Activated T-cell treated with anti-CD3 and anti-CD28 coated beads for 48 hours (primary cell): ENCODE results near the gene DYNC1H1.
"Not testable (repeated sequence)": the region's sequence is repeated elsewhere in the genome, so short reads cannot be mapped to it uniquely, and the experiment has no call there.

Experiments
- DNase-seq: peaks from one replicate; pipeline ENCODE4 v3.0.0-alpha.2; 2020; ENCODE audit warnings: low read depth

The DYNC1H1 gene

DNA sequence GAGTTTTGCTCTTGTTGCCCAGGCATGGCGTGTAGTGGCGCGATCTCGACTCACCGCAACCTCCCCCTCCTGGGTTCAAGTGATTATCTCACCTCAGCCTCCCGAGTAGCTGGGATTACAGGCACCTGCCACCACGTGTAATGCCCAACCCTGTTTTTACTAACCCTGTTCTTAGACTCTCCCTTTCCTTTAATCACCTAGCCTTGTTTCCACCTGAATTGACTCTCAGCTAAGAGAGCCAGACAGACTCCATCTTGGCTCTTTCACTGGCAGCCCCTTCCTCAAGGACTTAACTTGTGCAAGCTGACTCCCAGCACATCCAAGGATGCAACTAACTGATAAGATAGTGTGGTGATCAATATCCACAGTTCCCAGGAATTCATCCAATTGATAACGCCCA, 100.2 kb downstream of the DYNC1H1 start:
- DNase-seq, result not testable (repeated sequence)

DNA sequence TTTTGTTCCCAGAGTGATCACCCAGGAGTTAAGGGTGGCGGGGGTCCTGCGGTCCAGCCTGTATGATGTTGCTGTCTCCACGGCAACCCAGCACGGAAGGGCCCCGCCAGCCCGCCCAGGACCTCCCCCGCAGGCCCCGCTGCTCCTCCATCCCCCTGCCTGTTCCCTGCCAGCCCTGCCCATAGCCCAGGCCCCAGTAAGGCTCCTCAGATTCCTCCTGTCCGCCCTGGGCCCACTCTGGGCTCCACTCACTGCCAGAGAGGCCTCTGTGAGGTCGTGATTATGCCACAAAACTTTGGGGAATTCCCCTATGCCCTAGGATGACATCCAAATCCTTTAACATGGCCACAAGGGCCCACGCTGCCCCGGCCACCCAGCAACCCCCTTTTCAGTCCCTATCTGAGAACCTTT, 101.7 kb downstream of the DYNC1H1 start:
- DNase-seq, result no peak

DNA sequence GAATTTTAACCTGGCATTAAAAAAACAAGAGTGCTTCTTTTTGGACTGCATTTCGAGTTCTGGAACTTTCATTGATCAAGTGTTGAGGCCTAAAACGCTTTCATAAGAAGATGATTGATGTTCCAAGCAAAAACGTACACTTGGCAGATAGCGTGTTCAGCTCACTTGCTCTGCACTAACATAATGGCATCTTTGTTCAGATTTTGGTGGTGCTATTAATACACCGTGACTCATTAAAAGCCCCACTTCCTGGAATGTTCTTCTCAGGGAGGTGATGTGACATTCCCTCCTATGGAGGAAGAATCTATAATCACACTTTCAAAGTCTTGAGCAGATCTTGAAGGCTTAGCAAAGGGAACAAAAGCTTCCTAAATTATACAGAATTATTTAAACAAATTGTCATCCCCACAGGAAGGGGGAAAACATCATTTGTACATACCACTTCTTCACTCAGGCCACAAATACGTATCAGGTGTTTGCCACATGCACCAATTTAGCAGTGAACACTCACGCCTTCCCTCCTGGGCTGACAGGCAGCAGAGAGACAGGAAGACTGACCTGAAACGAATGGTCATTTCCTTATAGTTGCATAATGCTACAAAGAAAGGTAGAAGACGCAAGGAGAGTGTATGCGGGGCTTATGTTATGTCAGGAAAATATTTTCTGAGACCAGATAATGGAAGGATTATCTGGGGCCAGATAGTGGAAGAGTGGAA, 107.1 kb downstream of the DYNC1H1 start:
- DNase-seq, result no peak

DNA sequence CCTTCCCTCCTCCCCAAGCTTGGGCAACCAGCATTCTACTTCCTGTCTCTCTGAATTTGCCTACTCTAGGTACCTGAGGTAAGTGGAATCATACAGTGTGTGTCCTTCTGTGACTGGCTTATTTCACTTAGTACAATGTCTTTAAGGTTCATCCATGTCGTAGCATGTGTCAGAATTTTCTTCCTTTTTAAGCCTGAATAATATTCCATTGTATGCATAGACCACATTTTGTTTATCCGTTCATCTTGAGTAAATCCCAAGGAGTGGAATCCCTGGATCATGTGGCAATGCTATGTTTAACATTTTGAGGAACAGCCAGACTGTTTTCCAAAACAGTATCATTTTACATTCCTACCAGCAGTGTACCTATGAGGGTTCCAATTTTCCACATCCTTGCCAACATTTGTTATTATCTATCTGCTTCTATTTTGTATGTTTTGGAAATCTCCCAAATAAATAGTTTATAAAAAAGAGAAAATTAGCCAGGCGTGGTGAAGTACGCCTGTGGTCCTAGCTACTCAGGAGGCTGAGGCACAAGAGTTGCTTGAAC, 110.1 kb downstream of the DYNC1H1 start:
- no peak for DNase-seq

DNA sequence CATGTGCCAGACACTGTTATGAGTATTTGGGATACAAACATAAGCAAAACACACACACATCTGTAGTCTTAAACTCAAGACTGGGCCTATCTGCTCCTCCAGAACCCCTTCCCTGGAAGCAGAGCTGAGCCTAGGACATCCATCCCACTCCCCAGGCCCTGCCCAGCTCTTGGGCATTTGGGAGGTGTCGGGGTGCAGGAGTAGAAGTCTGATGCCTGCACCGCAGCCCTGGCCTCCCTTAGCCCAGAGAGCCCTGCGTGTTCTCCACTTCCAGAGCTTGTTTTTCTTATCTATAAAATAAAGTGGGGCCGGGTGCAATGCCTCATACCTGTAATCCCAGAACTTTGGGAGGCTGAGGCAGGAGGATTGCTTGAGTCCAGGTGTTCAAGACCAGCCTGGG, 110.8 kb downstream of the DYNC1H1 start:
- DNase-seq, result no peak

DNA sequence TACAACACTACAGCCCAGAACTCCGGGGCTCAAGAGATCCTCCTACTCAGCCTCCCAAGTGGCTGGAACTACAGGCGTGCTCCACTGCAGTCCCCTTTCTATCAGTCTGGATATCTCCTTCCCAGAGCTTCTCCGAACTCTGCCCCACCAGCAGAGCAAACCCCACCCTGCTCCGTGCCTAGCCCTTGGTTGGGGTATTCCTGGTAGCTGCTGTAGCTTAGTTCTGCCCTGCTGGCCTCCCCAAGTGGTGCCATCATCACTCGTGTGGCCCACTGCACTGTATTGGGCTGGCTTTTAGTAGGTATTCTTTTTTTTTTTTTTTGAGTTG, 113.0 kb downstream of the DYNC1H1 start:
- no peak for DNase-seq

DNA sequence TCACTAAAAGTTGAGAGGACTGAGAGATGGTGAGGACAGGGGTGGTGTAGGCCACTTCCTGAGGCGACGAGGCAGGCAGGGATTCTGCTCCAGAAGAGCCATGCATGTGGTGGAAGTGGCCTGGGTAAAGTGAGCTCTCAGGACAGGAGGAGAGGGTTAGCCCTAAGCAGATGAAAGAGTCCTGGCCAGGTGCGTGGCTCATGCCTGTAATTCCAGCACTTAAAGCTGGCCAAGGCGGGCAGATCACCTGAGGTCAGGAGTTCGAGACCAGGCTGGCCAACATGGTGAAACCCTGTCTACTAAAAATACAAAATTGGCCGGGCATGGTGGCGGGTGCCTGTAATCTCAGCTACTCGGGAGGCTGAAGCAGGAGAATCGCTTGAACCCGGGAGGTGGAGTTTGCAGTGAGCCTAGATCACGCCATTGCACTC, 114.0 kb downstream of the DYNC1H1 start:
- DNase-seq, result not testable (repeated sequence)

DNA sequence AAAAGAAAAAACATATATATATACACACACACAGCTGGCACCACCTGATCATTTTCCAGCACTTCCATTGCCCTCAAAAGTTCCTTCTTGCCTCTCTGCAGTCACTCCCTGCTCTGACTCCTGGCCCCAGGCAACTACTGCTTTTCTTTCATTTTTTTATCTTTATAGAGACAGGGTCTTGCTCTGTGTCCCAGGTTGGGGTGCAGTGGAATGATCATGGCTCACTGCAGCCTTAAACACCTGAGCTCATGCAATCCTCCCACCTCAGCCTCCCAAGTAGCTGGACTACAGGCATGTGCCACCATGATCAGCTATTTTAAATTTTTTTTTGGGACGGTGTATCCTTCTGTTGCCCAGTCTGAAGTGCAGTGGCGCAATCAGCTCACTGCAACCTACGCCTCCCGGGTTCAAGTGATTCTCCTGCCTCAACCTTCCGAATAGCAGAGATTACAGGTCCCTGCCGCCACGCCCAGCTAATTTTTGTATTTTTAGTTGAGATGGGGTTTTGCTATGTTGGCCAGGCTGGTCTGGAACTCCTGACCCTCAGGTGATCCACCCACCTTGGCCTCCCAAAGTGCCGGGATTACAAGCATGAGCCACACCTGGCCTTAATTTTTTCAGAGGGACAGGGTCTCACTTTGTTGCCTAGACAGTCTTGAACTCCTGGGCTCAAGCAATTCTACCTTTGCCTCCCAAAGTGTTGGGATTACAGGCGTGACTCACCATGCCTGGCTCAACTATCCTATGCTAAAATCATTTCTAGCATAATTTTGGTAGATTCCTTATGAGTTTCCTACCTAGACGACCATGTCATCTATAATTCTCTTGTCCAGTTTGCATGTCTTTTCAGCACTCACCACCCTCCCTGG, 114.7 kb downstream of the DYNC1H1 start:
- DNase-seq, result no peak

DNA sequence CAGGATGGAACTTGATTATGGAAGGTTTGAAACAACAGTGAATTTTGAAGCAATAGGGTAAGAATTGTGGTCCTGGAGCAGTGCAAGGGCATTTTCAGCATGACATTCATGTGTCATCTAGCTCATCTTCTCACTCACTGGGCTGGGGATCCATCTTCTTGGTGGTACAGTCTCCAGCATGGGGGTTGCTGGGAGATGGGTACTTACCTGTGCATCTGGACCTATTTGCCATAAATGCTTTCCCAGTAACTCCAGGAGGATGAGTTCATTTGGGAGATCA, 115.3 kb downstream of the DYNC1H1 start:
- no peak for DNase-seq

DNA sequence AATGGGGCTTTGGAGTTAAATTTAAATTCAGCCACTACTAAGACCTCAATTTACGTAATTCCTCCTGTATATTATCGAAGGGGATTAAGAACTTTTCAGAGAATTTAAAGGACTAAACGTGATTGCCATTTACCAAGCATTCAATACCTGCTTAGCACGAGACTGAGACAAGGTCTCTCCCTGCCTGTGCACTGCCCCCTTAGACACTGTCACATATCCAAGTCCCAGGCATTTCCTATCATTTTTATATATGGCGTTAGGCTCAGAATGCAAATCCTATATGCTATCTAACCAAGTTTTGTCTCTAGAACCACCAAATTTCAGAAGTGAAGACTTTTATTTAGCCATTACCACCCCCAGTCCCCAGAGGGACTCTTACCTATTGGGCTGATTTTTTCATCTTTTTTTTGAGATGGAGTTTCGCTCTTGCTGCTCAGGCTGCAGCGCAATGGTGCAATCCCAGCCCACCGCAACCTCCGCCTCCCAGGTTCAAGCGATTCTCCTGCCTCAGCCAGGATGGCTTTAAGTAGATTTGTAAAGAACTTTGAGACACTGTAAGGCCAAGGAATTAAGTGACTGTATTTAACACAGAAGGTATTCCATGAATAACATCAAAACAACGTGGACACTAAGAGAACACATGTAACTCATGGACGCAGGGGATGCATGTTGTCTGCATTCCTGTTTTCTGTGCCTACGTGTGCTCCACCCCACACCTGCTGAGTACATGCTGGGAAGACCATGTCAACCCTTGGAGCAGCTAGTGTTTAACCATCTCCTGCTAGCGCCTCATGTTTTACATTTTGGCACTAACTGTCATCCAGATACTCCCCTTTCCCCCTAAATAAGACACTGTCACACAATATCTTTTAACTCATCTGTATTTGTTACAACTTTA, 116.1 kb downstream of the DYNC1H1 start:
- no peak for DNase-seq

DNA sequence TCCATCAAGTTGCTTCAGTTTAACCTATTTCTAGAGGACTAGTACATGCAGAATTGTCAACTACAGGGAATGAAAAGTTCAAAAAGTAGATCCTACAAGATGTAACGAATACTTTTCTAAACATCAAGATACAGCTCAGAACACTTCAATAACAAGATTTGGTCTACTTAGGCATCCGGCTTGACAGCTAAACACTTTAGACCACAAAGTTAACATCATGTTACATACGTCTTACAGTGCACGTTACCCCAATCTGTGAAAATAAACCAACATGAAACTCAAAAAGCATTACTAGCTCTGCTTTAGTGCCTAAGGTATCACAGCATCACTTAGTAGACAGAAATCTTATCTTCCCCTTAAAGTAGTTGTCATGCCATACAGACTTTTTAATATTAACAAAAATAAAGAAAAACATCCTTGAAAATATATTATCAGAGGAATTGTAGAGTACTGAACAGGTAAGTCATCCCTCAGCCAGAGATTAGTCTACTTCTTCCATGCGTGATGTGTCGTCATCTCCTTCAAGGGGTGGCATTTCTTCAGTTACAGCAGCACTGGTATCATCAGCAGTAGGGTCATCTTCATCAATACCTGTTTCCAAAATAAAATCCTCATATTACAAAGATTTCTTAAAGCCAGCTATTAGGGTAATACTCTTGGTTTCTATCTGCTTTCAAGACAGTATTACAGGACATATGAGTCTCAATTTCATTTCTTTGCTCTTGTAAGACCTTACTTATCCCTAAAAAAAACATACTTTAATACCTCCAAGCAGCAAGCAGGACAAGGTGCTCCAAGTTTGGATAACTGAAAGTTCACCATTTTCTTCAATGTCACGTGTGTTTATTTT, 117.1 kb downstream of the DYNC1H1 start:
- no peak for DNase-seq

DNA sequence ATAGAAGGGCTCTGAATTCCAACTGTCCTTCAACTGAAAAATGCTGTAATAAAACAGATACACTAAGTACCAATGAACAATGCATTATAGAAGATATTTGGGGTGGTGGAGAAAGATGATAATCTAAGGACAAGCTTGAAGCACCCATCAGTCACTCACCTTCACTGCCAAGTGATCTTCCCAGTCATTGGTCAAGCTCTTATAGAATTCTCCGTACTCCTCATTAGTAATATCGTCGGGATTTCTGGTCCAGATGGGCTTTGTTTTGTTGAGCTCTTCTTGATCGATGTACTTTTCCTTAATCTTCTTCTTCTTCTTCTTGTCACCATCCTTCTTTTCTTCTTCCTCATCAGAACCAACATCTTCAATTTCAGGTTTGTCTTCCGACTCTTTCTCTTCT, 120.1 kb downstream of the DYNC1H1 start:
- DNase-seq, result not testable (repeated sequence)

DNA sequence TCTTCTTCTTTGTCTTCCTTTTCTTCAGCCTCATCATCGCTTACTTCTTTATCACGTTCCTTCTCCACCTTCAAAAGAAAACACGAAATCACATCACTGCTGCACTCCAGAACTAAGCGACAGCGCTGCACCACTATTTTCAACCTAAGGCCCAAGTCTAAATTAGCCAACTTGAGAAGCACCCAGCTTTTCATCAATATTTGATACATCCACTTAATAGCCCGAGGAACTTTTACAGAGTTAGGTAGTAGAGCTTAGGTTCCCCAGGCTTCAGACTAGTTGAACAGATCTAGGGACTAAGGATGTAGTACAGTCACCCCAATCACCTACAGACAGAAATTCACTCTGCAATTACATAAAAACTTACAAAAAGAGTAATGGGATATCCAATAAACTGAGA, 120.6 kb downstream of the DYNC1H1 start:
- no peak for DNase-seq

DNA sequence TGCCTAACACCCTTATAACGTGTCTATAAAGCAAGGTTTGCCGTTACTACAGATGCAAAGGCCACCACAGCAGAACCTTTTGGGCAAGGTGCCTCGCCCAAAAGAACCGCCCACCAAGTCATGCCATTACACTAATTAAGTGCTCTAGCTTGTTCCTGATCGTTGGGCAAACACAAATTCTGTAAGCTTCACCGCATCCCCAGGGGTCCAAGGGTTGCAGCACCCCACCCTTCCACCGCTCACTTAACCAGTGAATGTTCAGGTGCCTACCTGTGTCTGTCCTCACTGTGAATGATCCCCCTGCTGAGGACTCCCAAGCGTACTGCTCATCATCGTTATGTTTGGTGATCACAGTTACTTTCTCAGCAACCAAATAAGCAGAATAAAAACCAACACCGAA, 121.1 kb downstream of the DYNC1H1 start:
- DNase-seq, result no peak

DNA sequence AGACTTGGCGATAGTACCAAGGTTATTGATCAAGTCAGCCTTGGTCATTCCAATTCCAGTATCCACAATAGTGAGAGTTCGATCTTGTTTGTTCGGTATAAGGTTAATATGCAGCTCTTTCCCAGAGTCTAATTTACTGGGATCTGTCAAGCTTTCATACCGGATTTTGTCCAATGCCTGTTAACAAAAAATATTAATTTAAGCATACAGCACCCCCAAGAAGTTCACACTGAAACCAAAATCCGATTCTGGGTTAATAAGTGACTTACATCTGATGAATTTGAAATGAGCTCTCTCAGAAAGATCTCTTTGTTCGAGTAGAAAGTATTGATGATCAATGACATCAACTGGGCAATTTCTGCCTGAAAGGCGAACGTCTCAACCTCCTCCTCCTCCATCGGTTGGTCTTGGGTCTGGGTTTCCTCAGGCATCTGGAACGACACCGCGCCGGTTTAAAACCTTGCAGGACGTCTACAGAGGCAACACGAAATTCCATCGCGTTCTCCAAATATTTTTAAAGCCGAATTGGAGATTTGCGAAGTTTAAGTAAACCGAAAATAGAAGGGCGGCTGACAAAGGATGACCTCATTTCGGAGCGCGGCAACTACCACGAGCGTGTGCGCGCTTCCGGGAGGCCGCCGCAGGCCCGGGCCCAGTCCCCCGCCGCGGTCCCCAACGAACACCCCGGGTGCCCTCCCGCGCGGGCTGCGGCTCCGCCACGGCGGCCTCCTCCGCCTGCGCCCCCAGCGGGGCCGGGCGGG, 121.8 kb downstream of the DYNC1H1 start:
- DNase-seq, result peak; percentile 53

DNA sequence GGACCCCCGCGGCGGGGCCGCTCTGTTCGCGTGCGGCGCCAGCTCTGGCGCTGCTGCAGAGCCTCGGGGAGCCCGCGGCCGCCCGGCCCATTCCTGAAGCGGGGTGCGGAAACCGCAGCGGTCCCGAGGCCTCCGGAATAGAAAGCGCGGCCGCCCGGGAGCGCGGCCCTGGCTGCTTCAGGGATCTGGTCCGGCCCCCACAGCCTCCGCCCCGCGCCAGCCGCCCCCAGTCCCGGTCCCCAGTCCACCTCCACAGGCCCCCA, 122.3 kb downstream of the DYNC1H1 start:
- DNase-seq, result no peak

DNA sequence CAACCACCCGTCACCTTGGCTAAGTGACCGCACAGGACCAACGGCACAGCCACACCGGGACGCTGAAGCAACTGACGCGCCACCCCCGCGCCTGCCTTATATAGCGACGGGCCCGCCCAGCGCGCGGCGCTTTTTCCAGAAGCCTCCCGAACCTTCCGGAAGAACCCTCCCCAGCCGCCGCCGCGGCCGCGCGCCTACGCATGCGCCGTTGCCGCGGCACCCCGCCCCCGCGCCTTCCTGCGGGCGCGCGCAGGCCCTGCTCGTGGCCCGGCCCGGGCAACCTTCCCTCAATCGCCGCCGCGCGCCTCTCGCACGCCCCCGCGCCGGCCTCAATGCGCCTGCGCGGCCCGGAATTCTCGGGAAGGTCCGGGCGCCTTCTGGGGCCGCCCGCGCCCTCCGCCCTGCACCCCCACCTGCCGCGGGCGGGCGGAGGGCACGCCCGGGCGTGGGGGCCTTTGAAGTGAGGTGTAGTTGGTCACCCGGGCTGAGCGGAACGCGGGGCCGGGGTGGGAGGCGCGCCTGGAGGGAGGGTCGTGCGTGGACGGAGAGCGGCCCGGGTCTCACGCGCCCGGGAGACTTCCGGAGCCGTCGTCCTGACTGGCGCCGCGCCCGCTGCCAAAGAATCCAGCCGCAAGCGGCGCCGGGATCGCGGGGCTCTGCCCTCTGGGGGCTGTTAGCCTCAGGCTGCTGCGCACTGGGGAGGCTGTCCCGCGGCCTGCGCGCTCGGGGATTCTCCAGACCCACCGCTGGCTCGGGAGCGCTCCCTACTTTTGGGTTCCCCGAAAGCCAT, 122.8 kb downstream of the DYNC1H1 start, which contains the start of gene HSP90AA1:
HSP90AA1 (minus strand) TSS at position 73 of the 790 bp plus-strand sequence. CDS start 666 bp downstream, outside the sequence.
- peak; percentile 98 for DNase-seq

DNA sequence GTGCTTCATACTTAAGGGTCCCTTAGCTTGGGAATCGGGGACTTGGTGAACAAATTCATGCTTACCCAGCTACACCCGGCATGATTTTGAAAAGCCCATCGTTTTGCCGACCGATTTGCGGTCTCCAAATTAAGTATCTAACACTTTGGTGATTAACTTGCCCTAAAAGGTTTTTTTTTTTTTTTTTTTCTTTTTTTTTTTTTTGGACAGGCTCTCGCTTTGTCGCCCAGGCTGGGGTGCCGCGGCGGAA, 123.3 kb downstream of the DYNC1H1 start:
- no peak for DNase-seq

DNA sequence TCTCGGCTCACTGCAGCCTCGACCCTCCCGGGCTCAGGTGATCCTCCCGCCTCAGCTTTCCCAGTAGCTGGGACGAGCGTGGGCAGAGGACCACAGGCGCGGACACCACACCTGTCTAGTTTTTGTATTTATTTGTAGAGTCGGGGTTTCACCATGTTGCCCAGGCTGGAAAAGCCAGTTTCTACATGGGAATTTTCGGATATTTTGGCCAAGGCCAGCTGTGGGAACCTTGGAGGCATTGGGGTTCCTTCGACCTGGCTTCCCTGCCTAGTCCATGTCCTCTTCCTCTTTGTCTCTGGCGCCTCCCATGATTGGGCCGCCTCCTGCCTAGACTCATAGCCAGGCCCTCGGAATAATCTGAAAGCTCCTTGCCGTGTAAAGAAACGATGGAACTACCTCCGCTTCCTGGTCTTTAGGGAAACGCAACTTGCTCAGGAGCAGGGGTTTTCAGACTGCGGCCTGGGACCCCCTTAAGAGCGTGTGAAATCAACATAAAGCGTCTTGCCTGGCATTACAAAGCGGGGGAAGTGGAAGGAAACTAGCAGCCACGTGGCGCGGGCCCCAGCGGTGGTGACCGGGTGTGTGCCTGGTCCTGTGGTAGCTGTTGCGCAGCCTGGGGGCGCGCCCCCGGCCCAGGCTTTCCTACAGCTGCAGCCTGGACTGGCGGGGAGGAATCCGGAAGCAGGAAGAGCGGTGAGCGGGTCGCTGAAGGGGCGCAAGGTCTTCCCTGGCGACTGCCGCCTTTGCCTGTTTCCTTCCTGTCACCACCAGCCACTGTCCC, 123.8 kb downstream of the DYNC1H1 start:
- peak; percentile 60 for DNase-seq
